Measurements from ENCODE around the gene SPTBN1.

- TF ChIP-seq YY1 (IDR thresholded peaks at IDR 0.05; ENCODE audit: insufficient read depth, insufficient read length) (no peak), ZNF274 (IDR thresholded peaks at IDR 0.05; ENCODE audit: low read depth, low read length) (no peak)
These were observed 186.7 kb downstream of the SPTBN1 start for GRCh38 chr2:54642677-54643430.
